Endothelial cell of umbilical vein (primary cell): ENCODE measurements around the gene C2orf74. TPM values are rescaled to one million over a fixed set of nuclear protein-coding genes. Genes with fewer than 3 reads are reported as not detected.

Experiments used
- BruUV-seq: library from RNA; stranded (reverse); fragments of 400-500 nt; replicated peaks from 2 replicates; lab custom pipeline; 2021; lab: Mats Ljungman, UMichigan
- CTCF ChIA-PET: fragments of 300-600, 350-600 bp; sonication (Branson Sonifier 250); formaldehyde crosslinking; loops from one replicate; lab custom pipeline; 2021; ENCODE audit warnings: antibody characterized with exemption, inconsistent platforms; lab: Charles Lee
- POLR2A ChIA-PET: fragments of 300-600, 350-600 bp; sonication (Branson Sonifier 250); formaldehyde crosslinking; loops from one replicate; lab custom pipeline; 2021; ENCODE audit warnings: antibody characterized with exemption, inconsistent platforms; lab: Charles Lee
- DNase-seq: peaks from one replicate; pipeline ENCODE4 v3.0.0-alpha.2; 2011; ENCODE audit warnings: low read depth, low spot score
- FAIRE-seq: peaks from 2 replicates; lab custom pipeline; 2011; peaks lifted over from hg19 to GRCh38; lab: Jason Lieb, UNC
- H2AFZ ChIP-seq: 2 replicates; pipeline ENCODE4 v1.6.0; 2012; ENCODE audit warnings: low read depth, low read length, control low read depth, inconsistent platforms
- H3K27ac ChIP-seq: 2 replicates; pipeline ENCODE4 v1.5.1; 2011; ENCODE audit warnings: low read depth, mild to moderate bottlenecking, control low read depth, low read length, moderate library complexity; ENCODE audit not compliant: insufficient read depth
- H3K27me3 ChIP-seq, 2 experiments: 2 replicates each; pipeline versions ENCODE4 v1.6.0 to v1.6.1; 2011; ENCODE audit warnings: low read length in 2 of 2, mixed read lengths in 1 of 2; ENCODE audit not compliant: control insufficient read depth in 2 of 2, insufficient read depth in 2 of 2
- H3K36me3 ChIP-seq, 2 experiments: 2 replicates in 1 of 2; 3 replicates in 1 of 2; pipeline ENCODE4 v1.5.1; 2011; ENCODE audit warnings: low read length in 2 of 2, mild to moderate bottlenecking in 1 of 2, moderate library complexity in 1 of 2; ENCODE audit not compliant: control insufficient read depth in 2 of 2, insufficient read depth in 2 of 2; ENCODE audit errors: extremely low read depth in 1 of 2
- H3K4me1 ChIP-seq: 3 replicates; pipeline ENCODE4 v1.5.1; 2011; ENCODE audit warnings: mild to moderate bottlenecking, low read length; ENCODE audit not compliant: control insufficient read depth, insufficient read depth; ENCODE audit errors: extremely low read depth
- H3K4me2 ChIP-seq: 2 replicates; pipeline ENCODE4 v1.6.1; 2011; ENCODE audit warnings: low read length, control low read depth, mixed read lengths; ENCODE audit not compliant: insufficient read depth
- H3K4me3 ChIP-seq, 3 experiments: fragments of 200-600 bp in 1 of 3; sonication (generic), shearing (Covaris generic) in 1 of 3; replicated peaks in 1 of 3; 2 replicates each; pipeline ENCODE4 v1.5.1; 2011 to 2016; ENCODE audit warnings: control low read depth in 3 of 3, low read length in 3 of 3, mild to moderate bottlenecking in 2 of 3, inconsistent platforms in 1 of 3, low read depth in 1 of 3, moderate library complexity in 1 of 3; ENCODE audit not compliant: insufficient read depth in 1 of 3
- H3K79me2 ChIP-seq: 2 replicates; pipeline ENCODE4 v1.6.0; 2012; ENCODE audit warnings: low read length, inconsistent platforms; ENCODE audit not compliant: control insufficient read depth, insufficient read depth
- H3K9ac ChIP-seq: replicated peaks from 2 replicates; pipeline ENCODE3; 2011; ENCODE audit warnings: low read length, control low read depth; ENCODE audit not compliant: insufficient read depth; ENCODE audit errors: extremely low read depth
- H3K9me1 ChIP-seq: replicated peaks from 3 replicates; pipeline ENCODE4 v1.6.0; 2011; ENCODE audit warnings: mild to moderate bottlenecking, low read length; ENCODE audit not compliant: control insufficient read depth, insufficient read depth; ENCODE audit errors: extremely low read depth
- H3K9me3 ChIP-seq: replicated peaks from 2 replicates; pipeline ENCODE4 v1.5.1; 2012; ENCODE audit warnings: low read length, inconsistent platforms; ENCODE audit not compliant: control insufficient read depth, insufficient read depth
- H4K20me1 ChIP-seq: replicated peaks from 2 replicates; pipeline ENCODE3; 2011; ENCODE audit warnings: mild to moderate bottlenecking, low read length; ENCODE audit not compliant: control insufficient read depth, insufficient read depth; ENCODE audit errors: extremely low read depth
- CTCF ChIP-seq, 2 donors: IDR thresholded peaks; 1 replicate in 1 of 2; 2 replicates in 1 of 2; pipeline ENCODE4 v1.5.1; 2011; ENCODE audit warnings: low read length in 2 of 2, mild to moderate bottlenecking in 2 of 2, moderate library complexity in 2 of 2, control low read depth in 1 of 2, inconsistent platforms in 1 of 2, low read depth in 1 of 2; ENCODE audit not compliant: insufficient read depth in 1 of 2; ENCODE audit errors: extremely low read depth in 1 of 2
- EZH2 ChIP-seq: IDR thresholded peaks from 2 replicates; pipeline ENCODE4 v1.6.1; 2012; ENCODE audit warnings: borderline replicate concordance, low read depth, mild to moderate bottlenecking, moderate library complexity, low read length, inconsistent platforms; ENCODE audit not compliant: severe bottlenecking
- FOS ChIP-seq: IDR thresholded peaks from 2 replicates; pipeline ENCODE4 v1.6.1; 2011; ENCODE audit warnings: mild to moderate bottlenecking, low read length, moderate library complexity, borderline replicate concordance; ENCODE audit not compliant: insufficient read depth
- GATA2 ChIP-seq: IDR thresholded peaks from 2 replicates; pipeline ENCODE4 v1.7.0; 2011; ENCODE audit warnings: low read depth, mild to moderate bottlenecking, moderate library complexity, mixed read lengths, low read length; ENCODE audit not compliant: insufficient read length, insufficient read depth
- JUN ChIP-seq: IDR thresholded peaks from 2 replicates; pipeline ENCODE4 v1.6.1; 2011; ENCODE audit warnings: borderline replicate concordance, low read depth; ENCODE audit not compliant: insufficient read length, insufficient read depth
- MAX ChIP-seq: IDR thresholded peaks from 2 replicates; pipeline ENCODE4 v1.6.1; 2011; ENCODE audit not compliant: insufficient read depth, insufficient read length
- MYC ChIP-seq: IDR thresholded peaks from one replicate; pipeline ENCODE4 v1.6.1; 2011; ENCODE audit warnings: mild to moderate bottlenecking, low read depth, low read length
- POLR2A ChIP-seq: IDR thresholded peaks from 2 replicates; pipeline ENCODE4 v1.6.1; 2012; ENCODE audit warnings: low read depth, mild to moderate bottlenecking, control low read depth, low read length
- POLR2AphosphoS5 ChIP-seq: IDR thresholded peaks from 2 replicates; pipeline ENCODE4 v1.6.1; 2012; ENCODE audit warnings: low read depth, mild to moderate bottlenecking, control low read depth, low read length, moderate library complexity; ENCODE audit not compliant: insufficient read depth
- dilution Hi-C: fragments of 300-500 bp; cut with MboI; formaldehyde crosslinking; loops from one replicate; pipeline ENCODE4 v1.15.0; 2019; ENCODE audit warnings: low sequenced_read_pairs; ENCODE audit not compliant: extremely low pct_ligation_motif_present
- intact Hi-C: fragments of 100-400 bp; cut with micrococcal nuclease; formaldehyde crosslinking; loops from one replicate; pipeline ENCODE4 v1.10.0; 2022
- polyA plus RNA-seq, 4 experiments: library from polyadenylated mRNA; depleted of rRNA in 3 of 4; stranded (reverse) in 3 of 4; unstranded in 1 of 4; fragments of >200 nt; gene quantifications; 2 replicates each; pipeline versions ENCODE4 v1.2.1 to v1.2.3, GENCODE V29; 2011 to 2012; ENCODE audit warnings: missing spikeins in 1 of 4
- total RNA-seq: library from RNA; stranded (reverse); gene quantifications from 2 replicates; pipeline ENCODE4 v1.2.3, GENCODE V29; 2021

Gene C2orf74
- total and polyA plus RNA-seq, 2 donors (not counting 3 experiments of a cell fraction or from before 2014, with no cell fraction given) = 4.1 to 5.6 TPM

- no peaks in the 10 kb centered on the region for H4K20me1 ChIP-seq
- H2AFZ ChIP-seq = peak overlapping the region; percentile 52
- H3K27me3 ChIP-seq = no peaks in the 10 kb centered on the region
- TF ChIP-seq FOS (no peak), POLR2A (peak; percentile 87), JUN (no peak), POLR2AphosphoS5 (peak; percentile 79), MAX (no peak), EZH2 (no peak), CTCF (IDR thresholded peaks at IDR 0.05; ENCODE audit: extremely low read depth in 1 of 2, insufficient read depth in 1 of 2, low read depth in 1 of 2, low read length in 2 of 2) (no peak), MYC (no peak), GATA2 (no peak)
- intact Hi-C loops (loop anchor here (1.0 kb wide), 1 partner anchor 32 kb away; no protein-coding TSS in a partner anchor), dilution Hi-C loops (no loop called here)
- ChIA-PET CTCF (interaction anchor here (1.0 kb wide), 2 partner anchors 9 to 32 kb away, joined by 4 to 8 read pairs; no protein-coding TSS in a partner anchor), POLR2A (interaction anchor here (0.6 to 1.3 kb wide), 2 partner anchors 12 to 32 kb away, joined by 3 to 5 read pairs; no protein-coding TSS in a partner anchor)
- no peaks in the 10 kb centered on the region for H3K9me1 ChIP-seq
- H3K79me2 ChIP-seq = no peaks in the 10 kb centered on the region
- H3K4me3 ChIP-seq = peak overlapping the region; percentile 9 to 65 (median 65)
- no peaks in the 10 kb centered on the region for H3K4me1 ChIP-seq
- H3K36me3 ChIP-seq = no peaks in the 10 kb centered on the region
- DNase-seq = peak; percentile 100
- BruUV-seq = TSS peak; percentile 67
- H3K27ac ChIP-seq = peak overlapping the region; percentile 25
- H3K9me3 ChIP-seq = no peaks in the 10 kb centered on the region
- peak; percentile 99 for FAIRE-seq
- H3K4me2 ChIP-seq = peak overlapping the region; percentile 48
- H3K9ac ChIP-seq = peak overlapping the region; percentile 59
Measured at GRCh38 chr2:61144697-61145268, 17.2 kb upstream of the C2orf74 start.
